ENCODE data around the gene CXCR2. TPM values are rescaled to one million over a fixed set of nuclear protein-coding genes. Genes with fewer than 3 reads are reported as not detected.

Gene CXCR2
- polyA plus RNA-seq, 1 of the 3 experiments (the other 2 are of a cell fraction): not detected

- Histone ChIP-seq H3K36me3 (replicated peaks in 1 of 2; ENCODE audit: control insufficient read depth in 1 of 2, insufficient read depth in 2 of 2, low read length in 1 of 2) (no peaks in the 10 kb centered on the region), H3K27ac (ENCODE audit: low read depth in 2 of 2, low read length in 1 of 2) (no peak overlapping the region), H3K9me2 (no peaks in the 10 kb centered on the region), H3K27me3 (ENCODE audit: insufficient read depth) (peaks cover 13% of the 10 kb centered on the region; the same call in 1 of the 2 replicates), H3K9me3 (no peaks in the 10 kb centered on the region), H3K9ac (no peak overlapping the region), H3K4me2 (no peak overlapping the region), H2AFZ (ENCODE audit: low read depth) (no peak overlapping the region), H3F3A (replicated peaks; ENCODE audit: insufficient read depth) (no peaks in the 10 kb centered on the region), H3K4me1 (ENCODE audit: control insufficient read depth in 1 of 2, insufficient read depth in 2 of 2, low read depth in 1 of 2, low read length in 1 of 2) (no peaks in the 10 kb centered on the region; a peak in 1 of 4 replicates), H3K79me2 (ENCODE audit: insufficient read depth) (no peaks in the 10 kb centered on the region), H4K20me1 (ENCODE audit: insufficient read depth) (no peaks in the 10 kb centered on the region), H3K4me3 (ENCODE audit: low read depth in 2 of 2, low read length in 1 of 2) (no peak overlapping the region)
- no peak for DNase-seq
- ChIA-PET CTCF (interaction anchor here (1.0 to 1.3 kb wide), 2 partner anchors 18 to 89 kb away, joined by 3 read pairs; partner anchors contain the start of gene CXCR1), POLR2A (no interaction called here)
- 36% methylated on average over 1 of the region's 1 CpG for WGBS (ENCODE audit: low lambda C conversion rate)
- TF ChIP-seq NRF1 (IDR thresholded peaks at IDR 0.05; ENCODE audit: low read depth, low read length): no peak
- no peak for TF ChIP-seq IRF3 (IDR thresholded peaks at IDR 0.05; ENCODE audit: low read depth, low read length)
- TF ChIP-seq RAD21 (IDR thresholded peaks at IDR 0.05; ENCODE audit: low read length): no peak
- no peak for TF ChIP-seq GABPA (IDR thresholded peaks at IDR 0.05; ENCODE audit: low read depth)
- no peak for TF ChIP-seq MAX (IDR thresholded peaks at IDR 0.05; ENCODE audit: low read depth)
- TF ChIP-seq USF2 (IDR thresholded peaks at IDR 0.05; ENCODE audit: borderline replicate concordance, low read depth, low read length): no peak
- no peak for TF ChIP-seq TEAD4 (IDR thresholded peaks at IDR 0.05; ENCODE audit: borderline replicate concordance, insufficient read depth)
- no peak for TF ChIP-seq PBX3 (IDR thresholded peaks at IDR 0.05)
- TF ChIP-seq TAF1 (IDR thresholded peaks at IDR 0.05; ENCODE audit: borderline replicate concordance, low read depth, low read length): no peak
- TF ChIP-seq FOXM1 (IDR thresholded peaks at IDR 0.05; ENCODE audit: low read depth): no peak
- no peak for TF ChIP-seq EP300 (IDR thresholded peaks at IDR 0.05; ENCODE audit: borderline replicate concordance in 1 of 2, low read depth in 1 of 2, low read length in 1 of 2)
- TF ChIP-seq FOXJ3 (CRISPR knock-in tag; IDR thresholded peaks at IDR 0.05): no peak
- TF ChIP-seq JUND (IDR thresholded peaks at IDR 0.05): no peak
- no peak for TF ChIP-seq EZH2phosphoT487 (IDR thresholded peaks at IDR 0.05; ENCODE audit: borderline replicate concordance, low read depth)
- TF ChIP-seq CTCF (IDR thresholded peaks at IDR 0.05): no peak
- no peak for TF ChIP-seq POLR2AphosphoS5 (IDR thresholded peaks at IDR 0.05; ENCODE audit: low read depth, low read length)
- no peak for TF ChIP-seq RCOR1 (IDR thresholded peaks at IDR 0.05; ENCODE audit: low read length)
- TF ChIP-seq NFIC (IDR thresholded peaks at IDR 0.05; ENCODE audit: borderline replicate concordance): no peak
- TF ChIP-seq FOSL2 (IDR thresholded peaks at IDR 0.05; ENCODE audit: borderline replicate concordance, low read depth): no peak
- TF ChIP-seq TCF12 (IDR thresholded peaks at IDR 0.05): no peak
These were observed 58.5 kb downstream of the CXCR2 start for GRCh38 chr2:218184331-218184730.

Measured in SK-N-SH (cell line).